GM20000 (cell line): ENCODE data around the gene NNT.
"Not testable (repeated sequence)": the region's sequence is repeated elsewhere in the genome, so short reads cannot be mapped to it uniquely, and the experiment has no call there.

Experiments
- DNase-seq: peaks from one replicate; pipeline ENCODE4 v3.0.0; 2012; ENCODE audit warnings: low spot score
- CTCF ChIP-seq: IDR thresholded peaks from 2 replicates; pipeline ENCODE4 v1.5.1; 2012; ENCODE audit warnings: mild to moderate bottlenecking, control low read depth; ENCODE audit errors: extremely low read depth, missing control alignments

NNT gene

GRCh38 chr5:43700601-43701000 lies 97.6 kb downstream of the NNT start:
- TF ChIP-seq CTCF, result no peak
- no peak for DNase-seq

GRCh38 chr5:43701227-43701626 lies 98.2 kb downstream of the NNT start:
- DNase-seq, result no peak
- TF ChIP-seq CTCF, result no peak

GRCh38 chr5:43702293-43702692 lies 99.3 kb downstream of the NNT start:
- no peak for DNase-seq

GRCh38 chr5:43702815-43703214 lies 99.8 kb downstream of the NNT start:
- TF ChIP-seq CTCF, result no peak
- no peak for DNase-seq

More at GRCh38 chr5:43702293-43702692, 99.3 kb downstream of the NNT start:
- TF ChIP-seq CTCF, result no peak

- no peak for DNase-seq
- no peak for TF ChIP-seq CTCF
Observed at GRCh38 chr5:43704243-43704642, 101.3 kb downstream of the NNT start.

- DNase-seq, result not testable (repeated sequence)
Observed at GRCh38 chr5:43706576-43706975, 103.6 kb downstream of the NNT start.

- TF ChIP-seq CTCF, result no peak
- DNase-seq, result no peak
Observed at GRCh38 chr5:43711496-43711895, 108.5 kb downstream of the NNT start.

- DNase-seq, result no peak
- TF ChIP-seq CTCF, result no peak
Observed at GRCh38 chr5:43712081-43712480, 109.1 kb downstream of the NNT start.

GRCh38 chr5:43719783-43720182 lies 116.8 kb downstream of the NNT start:
- not testable (repeated sequence) for DNase-seq
